GM10266 (cell line): ENCODE data around the gene PLXNB2.
A peak's percentile ranks its signal among the peaks of the same experiment; 100 is the strongest.

ENCODE experiments used
- DNase-seq: peaks from one replicate; pipeline ENCODE4 v3.0.0; 2012; ENCODE audit errors: extremely low spot score
- CTCF ChIP-seq: IDR thresholded peaks from 2 replicates; pipeline ENCODE4 v1.5.1; 2012; ENCODE audit warnings: mild to moderate bottlenecking, low read depth; ENCODE audit not compliant: control insufficient read depth, insufficient read depth; ENCODE audit errors: missing control alignments

Gene PLXNB2

GRCh38 chr22:50252082-50253045, 55.1 kb downstream of the PLXNB2 start:
- peak; percentile 82 for DNase-seq

GRCh38 chr22:50251477-50252081, 55.9 kb downstream of the PLXNB2 start:
- no peak for DNase-seq
- TF ChIP-seq CTCF: no peak

More at GRCh38 chr22:50252082-50253045, 55.1 kb downstream of the PLXNB2 start:
- peak; percentile 83 for TF ChIP-seq CTCF

- DNase-seq: peak; percentile 96
- no peak for TF ChIP-seq CTCF
These were observed 56.6 kb downstream of the PLXNB2 start, which contains the start of gene HDAC10 for GRCh38 chr22:50250555-50251476. Gene HDAC10, minus strand, starts transcription at chr22:50251265. Its CDS starts 233 bp downstream, at chr22:50251032.

GRCh38 chr22:50250249-50250554, 57.2 kb downstream of the PLXNB2 start:
- no peak for TF ChIP-seq CTCF
- DNase-seq: no peak

- TF ChIP-seq CTCF: no peak
- no peak for DNase-seq
These were observed 57.9 kb downstream of the PLXNB2 start for GRCh38 chr22:50249341-50250248.
